ENCODE data around the gene NECTIN2.

The NECTIN2 gene

GRCh38 chr19:44845612-44846454, at the start of gene NECTIN2:
TSS of gene NECTIN2 (plus strand) at chr19:44846297. CDS start at chr19:44846526, 229 bp downstream.
- DNase-seq (ENCODE audit: low read depth): peak; percentile 91

- no peak for DNase-seq (ENCODE audit: low read depth)
Measured at GRCh38 chr19:44796701-44797115, 49.4 kb upstream of the NECTIN2 start.

GRCh38 chr19:44799627-44800346, 46.3 kb upstream of the NECTIN2 start:
- DNase-seq (ENCODE audit: low read depth): no peak

GRCh38 chr19:44800461-44800860, 45.6 kb upstream of the NECTIN2 start:
- DNase-seq (ENCODE audit: low read depth): peak; percentile 78

GRCh38 chr19:44803442-44804428, 42.4 kb upstream of the NECTIN2 start:
- DNase-seq (ENCODE audit: low read depth): no peak

- DNase-seq (ENCODE audit: low read depth): no peak
Measured at GRCh38 chr19:44806291-44806690, 39.8 kb upstream of the NECTIN2 start.

- DNase-seq (ENCODE audit: low read depth): no peak
Measured at GRCh38 chr19:44807162-44807561, 38.9 kb upstream of the NECTIN2 start.

GRCh38 chr19:44807652-44808462, 38.2 kb upstream of the NECTIN2 start:
- DNase-seq (ENCODE audit: low read depth): no peak

GRCh38 chr19:44808463-44809371, 37.4 kb upstream of the NECTIN2 start, which contains the start of gene BCAM:
TSS of gene BCAM (plus strand) at chr19:44809103. CDS start at chr19:44809125, 22 bp downstream.
- no peak for DNase-seq (ENCODE audit: low read depth)

GRCh38 chr19:44809577-44810233, 36.4 kb upstream of the NECTIN2 start:
- DNase-seq (ENCODE audit: low read depth): no peak

GRCh38 chr19:44810234-44811121, 35.6 kb upstream of the NECTIN2 start:
- DNase-seq (ENCODE audit: low read depth): no peak

- DNase-seq (ENCODE audit: low read depth): no peak
Measured at GRCh38 chr19:44811122-44811419, 35.0 kb upstream of the NECTIN2 start.

- DNase-seq (ENCODE audit: low read depth): no peak
Measured at GRCh38 chr19:44812142-44812718, 33.9 kb upstream of the NECTIN2 start.

- no peak for DNase-seq (ENCODE audit: low read depth)
Measured at GRCh38 chr19:44813070-44813840, 32.8 kb upstream of the NECTIN2 start.

GRCh38 chr19:44813841-44814470, 32.1 kb upstream of the NECTIN2 start:
- DNase-seq (ENCODE audit: low read depth): no peak

GRCh38 chr19:44814517-44814916, 31.6 kb upstream of the NECTIN2 start:
- DNase-seq (ENCODE audit: low read depth): no peak

GRCh38 chr19:44816301-44816700, 29.8 kb upstream of the NECTIN2 start:
- DNase-seq (ENCODE audit: low read depth): no peak

All from activated T-cell treated with anti-CD3 and anti-CD28 coated beads for 48 hours (primary cell).